GM23248 (cell line): Measurements from ENCODE around the gene GPRIN2.

Experiments used
- EZH2 ChIP-seq: fragments of 200-600 bp; sonication (generic); IDR thresholded peaks from 2 replicates; pipeline ENCODE4 v1.6.1; 2018; ENCODE audit warnings: antibody characterized with exemption, mild to moderate bottlenecking; ENCODE audit not compliant: insufficient read depth, poor library complexity, severe bottlenecking
- EZH2phosphoT487 ChIP-seq: fragments of 200-600 bp; sonication (generic); IDR thresholded peaks from 2 replicates; pipeline ENCODE4 v1.6.1; 2018; ENCODE audit warnings: antibody characterized with exemption, moderate library complexity, mild to moderate bottlenecking, low read depth; ENCODE audit not compliant: insufficient read depth

- TF ChIP-seq EZH2 (no peak), EZH2phosphoT487 (no peak)
These were observed 29.8 kb downstream of the GPRIN2 start for GRCh38 chr10:46526682-46527038.
